IMR-90 (cell line): Measurements from ENCODE around the gene FARS2. TPM values are rescaled to one million over a fixed set of nuclear protein-coding genes. Genes with fewer than 3 reads are reported as not detected.

Experiments used
- ATAC-seq: fragments of 200-7000 bp; cut with Tn5 transposase; 2 replicates; pipeline ENCODE4 v1.9.1; 2020; ENCODE audit warnings: low read depth, mild to moderate bottlenecking, moderate library complexity
- BruUV-seq: library from RNA; stranded (reverse); fragments of 400-500 nt; replicated peaks from 2 replicates; lab custom pipeline; 2021; lab: Mats Ljungman, UMichigan
- CTCF ChIA-PET: fragments of 300-600 bp; formaldehyde crosslinking; extraction: SDS; loops from one replicate; lab custom pipeline; 2021; ENCODE audit warnings: antibody characterized with exemption; lab: Yijun Ruan, JAX
- POLR2A ChIA-PET: fragments of 300-600 bp; sonication (Branson Sonifier 250); formaldehyde crosslinking; loops from one replicate; lab custom pipeline; 2022; ENCODE audit warnings: antibody characterized with exemption; ENCODE audit not compliant: unreplicated experiment; lab: Charles Lee
- DNase-seq: peaks from one replicate; pipeline ENCODE4 v3.0.0; 2013
- H2AFZ ChIP-seq: replicated peaks from 2 replicates; pipeline ENCODE3; 2013; ENCODE audit warnings: low read length, mild to moderate bottlenecking; ENCODE audit not compliant: poor library complexity
- H2AK5ac ChIP-seq: 2 replicates; pipeline ENCODE4 v1.6.1; 2013; ENCODE audit warnings: low read depth, low read length, inconsistent platforms
- H2AK9ac ChIP-seq: replicated peaks from 2 replicates; pipeline ENCODE3; 2013; ENCODE audit warnings: mild to moderate bottlenecking, low read depth, low read length, moderate library complexity; ENCODE audit not compliant: poor library complexity
- H2BK120ac ChIP-seq: 2 replicates; pipeline ENCODE4 v1.6.1; 2013; ENCODE audit warnings: low read depth, low read length, inconsistent platforms
- H2BK15ac ChIP-seq: 3 replicates; pipeline ENCODE4 v1.6.1; 2013; ENCODE audit warnings: low read depth, low read length, inconsistent platforms
- H2BK20ac ChIP-seq: 2 replicates; pipeline ENCODE4 v1.6.1; 2013; ENCODE audit warnings: low read depth, mild to moderate bottlenecking, inconsistent platforms, low read length, moderate library complexity
- H2BK5ac ChIP-seq: 2 replicates; pipeline ENCODE4 v1.6.1; 2013; ENCODE audit warnings: mild to moderate bottlenecking, low read depth, low read length, inconsistent platforms; ENCODE audit not compliant: poor library complexity, severe bottlenecking
- H3K14ac ChIP-seq: replicated peaks from 2 replicates; pipeline ENCODE4 v1.6.1; 2013; ENCODE audit warnings: low read depth, low read length, inconsistent platforms
- H3K18ac ChIP-seq: 2 replicates; pipeline ENCODE4 v1.6.1; 2013; ENCODE audit warnings: low read depth, low read length, control low read depth
- H3K23ac ChIP-seq: 2 replicates; pipeline ENCODE4 v1.6.1; 2013; ENCODE audit warnings: low read depth, low read length, inconsistent platforms
- H3K27ac ChIP-seq: 2 replicates; pipeline ENCODE4 v1.5.1; 2013; ENCODE audit warnings: mild to moderate bottlenecking, control low read depth, low read length; ENCODE audit not compliant: insufficient read depth
- H3K27me3 ChIP-seq: 2 replicates; pipeline ENCODE4 v1.6.1; 2013; ENCODE audit warnings: low read length; ENCODE audit not compliant: control insufficient read depth, insufficient read depth
- H3K36me3 ChIP-seq: 2 replicates; pipeline ENCODE4 v1.6.1; 2013; ENCODE audit warnings: low read length, mixed read lengths; ENCODE audit not compliant: control insufficient read depth, insufficient read depth
- H3K4ac ChIP-seq: 2 replicates; pipeline ENCODE4 v1.6.1; 2013; ENCODE audit warnings: low read depth, low read length, inconsistent platforms
- H3K4me1 ChIP-seq: 2 replicates; pipeline ENCODE4 v1.6.1; 2013; ENCODE audit warnings: low read length, mixed read lengths; ENCODE audit not compliant: control insufficient read depth, insufficient read depth
- H3K4me2 ChIP-seq: 2 replicates; pipeline ENCODE4 v1.6.1; 2013; ENCODE audit warnings: low read depth, mild to moderate bottlenecking, control low read depth, low read length, moderate library complexity
- H3K4me3 ChIP-seq: 2 replicates; pipeline ENCODE4 v1.5.1; 2013; ENCODE audit warnings: low read depth, mild to moderate bottlenecking, control low read depth, low read length, moderate library complexity; ENCODE audit not compliant: insufficient read depth
- H3K56ac ChIP-seq: 2 replicates; pipeline ENCODE4 v1.6.1; 2013; ENCODE audit warnings: low read length, inconsistent platforms; ENCODE audit not compliant: insufficient read depth; ENCODE audit errors: extremely low read depth
- H3K79me1 ChIP-seq, 2 experiments: 2 replicates each; pipeline ENCODE4 v1.6.1; 2013; ENCODE audit warnings: low read length in 2 of 2, inconsistent platforms in 1 of 2, low read depth in 1 of 2
- H3K9ac ChIP-seq: 2 replicates; pipeline ENCODE4 v1.6.1; 2013; ENCODE audit warnings: low read depth, low read length, control low read depth
- H3K9me1 ChIP-seq: 2 replicates; pipeline ENCODE4 v1.6.1; 2013; ENCODE audit warnings: low read length, inconsistent platforms; ENCODE audit not compliant: insufficient read depth
- H3K9me3 ChIP-seq: 2 replicates; pipeline ENCODE4 v1.6.1; 2013; ENCODE audit warnings: low read length; ENCODE audit not compliant: control insufficient read depth, insufficient read depth
- H4K20me1 ChIP-seq: 2 replicates; pipeline ENCODE4 v1.6.1; 2013; ENCODE audit warnings: low read length, inconsistent platforms; ENCODE audit not compliant: insufficient read depth
- H4K5ac ChIP-seq: 2 replicates; pipeline ENCODE4 v1.6.1; 2013; ENCODE audit warnings: mild to moderate bottlenecking, low read depth, low read length, control low read depth
- H4K8ac ChIP-seq, 2 experiments: 2 replicates each; pipeline ENCODE4 v1.6.1; 2013; ENCODE audit warnings: low read depth in 2 of 2, low read length in 2 of 2, control low read depth in 1 of 2, inconsistent platforms in 1 of 2
- H4K91ac ChIP-seq: 2 replicates; pipeline ENCODE4 v1.6.1; 2013; ENCODE audit warnings: low read depth, low read length, inconsistent platforms; ENCODE audit not compliant: insufficient read depth
- FOS ChIP-seq: fragments of 150-350 bp; IDR thresholded peaks from 2 replicates; pipeline ENCODE4 v1.6.1; 2016; ENCODE audit warnings: low read depth, low read length
- MAFK ChIP-seq: IDR thresholded peaks from 2 replicates; pipeline ENCODE4 v1.6.1; 2012; ENCODE audit warnings: low read depth, low read length, improper control_type of control experiment
- WGBS, 2 experiments: methylation state at CpG; one replicate each; pipeline versions ENCODE4 v1.1.5 to v1.1.7; 2013; ENCODE audit warnings: missing lambda C conversion rate in 2 of 2; ENCODE audit not compliant: insufficient read length in 1 of 2; ENCODE audit errors: extremely low coverage in 2 of 2; 5-methylcytosine and 5-hydroxymethylcytosine counted together
- dilution Hi-C: fragments of 300-500 bp; cut with HindIII; formaldehyde crosslinking; loops from one replicate; pipeline ENCODE4 v1.14.3; 2018; ENCODE audit warnings: low sequenced_read_pairs; ENCODE audit not compliant: unreplicated experiment
- in situ Hi-C: fragments of 300-500 bp; cut with MboI; formaldehyde crosslinking; loops from 3 replicates; pipeline ENCODE4 v1.14.3; 2019; ENCODE audit warnings: low sequenced_read_pairs, inconsistent platforms, mixed read lengths
- intact Hi-C: fragments of 100-400 bp; cut with micrococcal nuclease; formaldehyde crosslinking; loops from 2 replicates; pipeline ENCODE4 v1.10.0; 2022
- polyA plus RNA-seq, 3 experiments: library from polyadenylated mRNA; depleted of rRNA; stranded (reverse); fragments of >200 nt; gene quantifications; 2 replicates each; pipeline ENCODE4 v1.2.3, GENCODE V29; 2012; ENCODE audit warnings: low replicate concordance in 1 of 3
- total RNA-seq: library from RNA; depleted of rRNA; stranded (reverse); fragments of >200 nt; gene quantifications from 2 replicates; pipeline ENCODE4 v1.2.3, GENCODE V29; 2012

Gene FARS2
- total and polyA plus RNA-seq, 2 of the 4 experiments (the other 2 are of a cell fraction): 12.1 to 28.9 TPM

DNA sequence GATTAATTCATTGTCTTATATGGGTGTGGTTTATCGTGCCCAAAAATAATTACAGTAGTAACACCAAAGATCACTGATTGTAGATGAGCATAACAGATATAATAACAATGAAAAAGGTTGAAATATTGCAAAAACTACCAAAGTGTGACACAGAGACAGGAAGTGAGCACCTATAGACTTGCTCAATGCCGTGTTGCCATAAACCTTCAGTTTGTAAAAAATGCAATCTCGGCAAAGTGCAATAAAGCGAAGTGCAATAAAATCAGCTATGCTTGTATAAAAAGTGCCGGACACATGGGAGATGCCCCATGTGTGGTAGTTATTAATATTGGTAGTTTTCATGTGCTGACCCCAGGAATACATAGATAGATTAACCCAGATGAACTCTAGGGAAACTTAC, 552.8 kb downstream of the FARS2 start:
- Histone ChIP-seq H3K9ac (no peak overlapping the region), H2BK120ac (no peak overlapping the region), H2AFZ (no peak overlapping the region), H4K20me1 (no peaks in the 10 kb centered on the region), H3K4me3 (no peak overlapping the region), H4K91ac (no peak overlapping the region), H3K4me2 (no peak overlapping the region), H3K18ac (no peak overlapping the region), H3K27me3 (no peaks in the 10 kb centered on the region), H3K9me1 (no peaks in the 10 kb centered on the region), H4K5ac (no peak overlapping the region), H2AK9ac (no peak overlapping the region), H2AK5ac (no peak overlapping the region), H3K9me3 (peaks cover 4% of the 10 kb centered on the region; the same call in 1 of the 2 replicates), H3K4me1 (no peaks in the 10 kb centered on the region), H4K8ac (no peak overlapping the region), H3K79me1 (no peaks in the 10 kb centered on the region), H3K14ac (no peak overlapping the region), H2BK20ac (no peak overlapping the region), H3K27ac (no peak overlapping the region), H3K56ac (no peak overlapping the region), H2BK5ac (no peak overlapping the region), H3K36me3 (no peaks in the 10 kb centered on the region), H3K4ac (no peak overlapping the region), H3K23ac (no peak overlapping the region), H2BK15ac (no peak overlapping the region)
- ChIA-PET CTCF (no interaction called here), POLR2A (no interaction called here)
- intact Hi-C loops (no loop called here), dilution Hi-C loops (no loop called here), in situ Hi-C loops (no loop called here)
- ATAC-seq: no peak
- 92% methylated on average over 2 of the region's 5 CpGs; no CpG with 5 or more reads in 1 of the 2 experiments for WGBS, 2 experiments
- no TSS peak for BruUV-seq
- no peak for DNase-seq
- no peak for TF ChIP-seq FOS
- TF ChIP-seq MAFK: 0 out of 2 replicates have a peak, but pooled peaks have one; percentile 24
